Epithelial cell of proximal tubule (primary cell): ENCODE data around the gene OSTF1. TPM values are rescaled to one million over a fixed set of nuclear protein-coding genes. Genes with fewer than 3 reads are reported as not detected.

Experiments
- DNase-seq: peaks from one replicate; pipeline ENCODE4 v3.0.0-alpha.2; 2011; ENCODE audit warnings: low read depth
- H3K4me3 ChIP-seq: 2 replicates; pipeline ENCODE4 v1.5.1; 2011; ENCODE audit warnings: low read depth, mild to moderate bottlenecking, low read length
- CTCF ChIP-seq: conservative IDR thresholded peaks from 2 replicates; pipeline ENCODE4 v1.5.1; 2012; ENCODE audit warnings: low read depth, mild to moderate bottlenecking, low read length
- total RNA-seq: library from RNA; depleted of rRNA; stranded (reverse); fragments of >200 nt; gene quantifications from 2 replicates; pipeline ENCODE4 v1.2.3, GENCODE V29; 2015

The OSTF1 gene
- total RNA-seq, 1 donor from 2014 or later, result 21.0 TPM

DNA sequence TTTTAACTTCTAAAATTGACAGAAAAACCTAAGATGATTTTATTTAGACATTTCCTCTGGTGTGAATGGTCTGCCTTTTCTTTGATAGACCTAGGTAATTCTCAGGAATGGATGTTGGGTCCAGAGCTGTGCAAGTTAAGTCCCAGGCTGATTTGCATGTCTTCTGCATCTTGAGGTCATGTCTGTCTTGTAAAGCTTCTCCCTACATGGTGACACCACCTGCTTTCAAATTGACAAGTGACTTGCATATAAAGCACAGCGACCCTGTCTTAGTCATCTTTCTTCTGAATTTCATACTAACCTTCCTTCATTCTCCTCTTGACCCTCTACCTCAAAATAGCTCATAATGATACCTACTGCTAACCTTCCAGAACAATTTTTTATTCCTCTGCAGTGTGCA is 29.2 kb downstream of the OSTF1 start:
- TF ChIP-seq CTCF, result no peak
- no peak overlapping the region for H3K4me3 ChIP-seq
- no peak for DNase-seq

DNA sequence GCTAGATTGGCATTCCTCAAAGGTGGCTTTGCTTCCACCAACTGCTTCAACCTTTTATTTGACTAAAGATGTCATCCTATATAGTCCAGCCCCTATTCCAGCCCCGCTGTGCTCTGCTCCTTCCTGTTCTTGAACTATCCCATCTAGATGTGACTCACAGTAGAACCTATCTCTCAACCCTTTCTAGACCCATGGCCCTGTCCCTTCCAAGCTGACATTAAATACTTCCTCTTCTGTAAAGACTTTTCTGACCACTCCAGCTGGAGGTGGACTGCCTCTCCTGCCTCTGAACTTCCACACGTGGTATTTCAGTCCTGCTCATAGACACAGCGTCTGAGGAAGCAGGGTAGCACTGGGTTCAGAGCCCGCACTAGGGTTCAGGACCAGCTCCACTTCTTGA is 32.4 kb downstream of the OSTF1 start:
- no peak for DNase-seq

GRCh38 chr9:75121914-75122558 is 33.7 kb downstream of the OSTF1 start:
- no peak overlapping the region for H3K4me3 ChIP-seq
- TF ChIP-seq CTCF, result no peak
- DNase-seq, result no peak

More for the DNA sequence above, 32.4 kb downstream of the OSTF1 start:
- no peak overlapping the region for H3K4me3 ChIP-seq
- no peak for TF ChIP-seq CTCF

- no peak for TF ChIP-seq CTCF
- H3K4me3 ChIP-seq, result no peak overlapping the region
- DNase-seq, result no peak
Measured at GRCh38 chr9:75123696-75124095, 35.4 kb downstream of the OSTF1 start.

DNA sequence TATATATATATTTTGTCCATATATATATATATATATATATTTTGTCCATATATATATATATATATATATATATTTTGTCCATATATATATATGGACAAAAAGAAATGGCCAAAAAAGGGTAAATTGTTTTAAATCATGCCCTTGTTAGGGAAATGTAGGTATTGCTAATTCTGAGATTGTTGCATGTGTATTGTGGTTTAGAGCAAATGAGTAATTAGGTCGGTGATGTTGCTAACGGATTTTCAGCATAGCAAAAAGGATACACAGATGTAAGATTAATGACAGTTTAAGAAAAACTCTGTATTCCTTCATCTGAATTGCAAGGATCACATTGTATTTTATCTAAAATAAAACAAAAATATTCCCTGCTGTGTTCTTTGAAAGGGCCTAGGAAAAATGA is 40.2 kb downstream of the OSTF1 start:
- no peak overlapping the region for H3K4me3 ChIP-seq
- DNase-seq, result no peak
- TF ChIP-seq CTCF, result no peak

GRCh38 chr9:75130172-75130571 is 41.9 kb downstream of the OSTF1 start:
- no peak overlapping the region for H3K4me3 ChIP-seq
- TF ChIP-seq CTCF, result no peak
- no peak for DNase-seq

DNA sequence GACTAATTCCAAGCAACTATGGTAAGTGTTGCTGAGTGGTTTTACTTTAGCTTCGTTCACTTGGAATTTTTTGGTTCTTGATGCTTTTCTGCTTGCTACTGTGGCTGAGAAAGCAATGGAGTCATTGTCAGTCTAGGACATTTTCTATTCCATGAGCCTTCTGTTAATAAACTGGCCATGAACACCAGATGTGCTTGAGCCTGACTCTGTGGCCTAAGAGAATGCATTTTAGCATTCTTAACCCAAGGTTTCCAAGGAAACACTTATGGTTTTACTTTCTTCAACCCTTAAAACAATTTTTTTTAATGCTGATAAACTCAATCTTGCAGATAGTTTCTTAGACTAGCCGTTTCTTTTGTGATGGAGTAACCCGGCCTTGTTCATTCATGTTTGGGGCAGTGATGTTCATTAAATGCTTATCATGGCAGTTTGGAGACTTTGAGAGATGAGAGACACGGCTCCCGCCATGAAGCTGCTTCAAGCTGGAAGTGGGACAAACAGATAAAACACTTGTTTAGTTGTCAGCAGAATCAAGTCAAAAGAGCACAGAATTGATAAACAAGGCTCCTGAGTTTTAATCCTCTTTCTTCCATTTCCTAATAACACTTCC is 42.4 kb downstream of the OSTF1 start:
- no peak overlapping the region for H3K4me3 ChIP-seq

More for the DNA sequence above, 42.4 kb downstream of the OSTF1 start:
- no peak for TF ChIP-seq CTCF
- no peak for DNase-seq
